Measurements from ENCODE around the gene VAT1L.

DNA sequence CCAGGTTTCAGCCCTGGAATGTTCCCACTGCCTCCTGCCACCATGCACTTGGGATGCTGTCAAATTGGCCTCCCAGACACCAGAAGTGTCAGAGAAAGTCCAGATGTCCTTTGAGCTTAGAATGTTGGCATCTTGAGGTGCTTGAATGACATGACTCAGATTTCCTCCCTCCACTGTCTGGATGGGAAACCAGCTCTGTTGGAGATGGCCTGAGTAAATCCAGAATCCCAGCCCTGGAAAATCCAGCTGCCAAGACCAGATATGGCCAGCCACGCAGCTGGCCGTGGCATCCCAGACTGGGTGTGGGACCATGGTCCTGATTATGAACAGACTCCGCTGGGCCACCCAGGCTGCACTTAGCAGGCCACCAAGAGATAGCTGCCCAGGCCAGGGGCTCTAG, 177.0 kb downstream of the VAT1L start:
- TF ChIP-seq, protein P1, sequence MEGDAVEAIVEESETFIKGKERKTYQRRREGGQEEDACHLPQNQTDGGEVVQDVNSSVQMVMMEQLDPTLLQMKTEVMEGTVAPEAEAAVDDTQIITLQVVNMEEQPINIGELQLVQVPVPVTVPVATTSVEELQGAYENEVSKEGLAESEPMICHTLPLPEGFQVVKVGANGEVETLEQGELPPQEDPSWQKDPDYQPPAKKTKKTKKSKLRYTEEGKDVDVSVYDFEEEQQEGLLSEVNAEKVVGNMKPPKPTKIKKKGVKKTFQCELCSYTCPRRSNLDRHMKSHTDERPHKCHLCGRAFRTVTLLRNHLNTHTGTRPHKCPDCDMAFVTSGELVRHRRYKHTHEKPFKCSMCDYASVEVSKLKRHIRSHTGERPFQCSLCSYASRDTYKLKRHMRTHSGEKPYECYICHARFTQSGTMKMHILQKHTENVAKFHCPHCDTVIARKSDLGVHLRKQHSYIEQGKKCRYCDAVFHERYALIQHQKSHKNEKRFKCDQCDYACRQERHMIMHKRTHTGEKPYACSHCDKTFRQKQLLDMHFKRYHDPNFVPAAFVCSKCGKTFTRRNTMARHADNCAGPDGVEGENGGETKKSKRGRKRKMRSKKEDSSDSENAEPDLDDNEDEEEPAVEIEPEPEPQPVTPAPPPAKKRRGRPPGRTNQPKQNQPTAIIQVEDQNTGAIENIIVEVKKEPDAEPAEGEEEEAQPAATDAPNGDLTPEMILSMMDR (IDR thresholded peaks at IDR 0.05) = no peak
- TF ChIP-seq, protein P2, sequence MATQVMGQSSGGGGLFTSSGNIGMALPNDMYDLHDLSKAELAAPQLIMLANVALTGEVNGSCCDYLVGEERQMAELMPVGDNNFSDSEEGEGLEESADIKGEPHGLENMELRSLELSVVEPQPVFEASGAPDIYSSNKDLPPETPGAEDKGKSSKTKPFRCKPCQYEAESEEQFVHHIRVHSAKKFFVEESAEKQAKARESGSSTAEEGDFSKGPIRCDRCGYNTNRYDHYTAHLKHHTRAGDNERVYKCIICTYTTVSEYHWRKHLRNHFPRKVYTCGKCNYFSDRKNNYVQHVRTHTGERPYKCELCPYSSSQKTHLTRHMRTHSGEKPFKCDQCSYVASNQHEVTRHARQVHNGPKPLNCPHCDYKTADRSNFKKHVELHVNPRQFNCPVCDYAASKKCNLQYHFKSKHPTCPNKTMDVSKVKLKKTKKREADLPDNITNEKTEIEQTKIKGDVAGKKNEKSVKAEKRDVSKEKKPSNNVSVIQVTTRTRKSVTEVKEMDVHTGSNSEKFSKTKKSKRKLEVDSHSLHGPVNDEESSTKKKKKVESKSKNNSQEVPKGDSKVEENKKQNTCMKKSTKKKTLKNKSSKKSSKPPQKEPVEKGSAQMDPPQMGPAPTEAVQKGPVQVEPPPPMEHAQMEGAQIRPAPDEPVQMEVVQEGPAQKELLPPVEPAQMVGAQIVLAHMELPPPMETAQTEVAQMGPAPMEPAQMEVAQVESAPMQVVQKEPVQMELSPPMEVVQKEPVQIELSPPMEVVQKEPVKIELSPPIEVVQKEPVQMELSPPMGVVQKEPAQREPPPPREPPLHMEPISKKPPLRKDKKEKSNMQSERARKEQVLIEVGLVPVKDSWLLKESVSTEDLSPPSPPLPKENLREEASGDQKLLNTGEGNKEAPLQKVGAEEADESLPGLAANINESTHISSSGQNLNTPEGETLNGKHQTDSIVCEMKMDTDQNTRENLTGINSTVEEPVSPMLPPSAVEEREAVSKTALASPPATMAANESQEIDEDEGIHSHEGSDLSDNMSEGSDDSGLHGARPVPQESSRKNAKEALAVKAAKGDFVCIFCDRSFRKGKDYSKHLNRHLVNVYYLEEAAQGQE (IDR thresholded peaks at IDR 0.05; ENCODE audit: low read depth, low read length) = no peak
- TF ChIP-seq NRF1 (IDR thresholded peaks at IDR 0.05; ENCODE audit: low read depth, low read length) (no peak), ELF1 (IDR thresholded peaks at IDR 0.05) (no peak), MEF2A (IDR thresholded peaks at IDR 0.05; ENCODE audit: borderline replicate concordance, low read depth) (no peak), SMC3 (IDR thresholded peaks at IDR 0.05; ENCODE audit: low read depth, low read length) (no peak), RAD21 (IDR thresholded peaks at IDR 0.05; ENCODE audit: low read length) (no peak), SIN3A (IDR thresholded peaks at IDR 0.05; ENCODE audit: borderline replicate concordance, low read depth, low read length) (no peak), YY1 (IDR thresholded peaks at IDR 0.05; ENCODE audit: low read depth) (no peak)
